SK-N-MC (cell line): ENCODE measurements around the gene DLST.

Experiments used
- DNase-seq: peaks from one replicate; pipeline ENCODE4 v3.0.0-alpha.2; 2011; ENCODE audit warnings: low read depth, low spot score
- H3K27ac ChIP-seq: fragments of 200-600 bp; sonication (generic); 2 replicates; pipeline ENCODE4 v1.5.1; 2016; ENCODE audit warnings: mixed run types
- H3K36me3 ChIP-seq: fragments of 200-600 bp; sonication (generic); 2 replicates; pipeline ENCODE4 v1.6.1; 2017; ENCODE audit warnings: antibody characterized with exemption, low read length, mixed read lengths; ENCODE audit not compliant: insufficient read depth
- H3K4me3 ChIP-seq: fragments of 200-600 bp; sonication (generic); 2 replicates; pipeline ENCODE4 v1.5.1; 2016
- H3K9ac ChIP-seq: fragments of 200-600 bp; sonication (generic); 2 replicates; pipeline ENCODE4 v1.8.0; 2017; ENCODE audit warnings: mixed run types, mixed read lengths; ENCODE audit not compliant: insufficient read length
- H3K9me3 ChIP-seq: fragments of 200-600 bp; sonication (generic); 2 replicates; pipeline ENCODE4 v1.6.1; 2017; ENCODE audit warnings: low read depth, mild to moderate bottlenecking, antibody characterized with exemption, low read length, moderate library complexity, mixed read lengths
- EZH2 ChIP-seq: fragments of 200-600 bp; sonication (generic); IDR thresholded peaks from one replicate; pipeline ENCODE4 v1.6.1; 2017; ENCODE audit warnings: antibody characterized with exemption
- FOXP2 ChIP-seq: optimal IDR thresholded peaks from 2 replicates; pipeline ENCODE3; 2011; ENCODE audit warnings: mild to moderate bottlenecking, moderate library complexity; ENCODE audit not compliant: insufficient read depth; ENCODE audit errors: extremely low read length, control extremely low read depth
- POLR2AphosphoS5 ChIP-seq: IDR thresholded peaks from 2 replicates; pipeline ENCODE4 v1.6.1; 2012; ENCODE audit warnings: mild to moderate bottlenecking, low read depth, low read length, borderline replicate concordance

Gene DLST

DNA sequence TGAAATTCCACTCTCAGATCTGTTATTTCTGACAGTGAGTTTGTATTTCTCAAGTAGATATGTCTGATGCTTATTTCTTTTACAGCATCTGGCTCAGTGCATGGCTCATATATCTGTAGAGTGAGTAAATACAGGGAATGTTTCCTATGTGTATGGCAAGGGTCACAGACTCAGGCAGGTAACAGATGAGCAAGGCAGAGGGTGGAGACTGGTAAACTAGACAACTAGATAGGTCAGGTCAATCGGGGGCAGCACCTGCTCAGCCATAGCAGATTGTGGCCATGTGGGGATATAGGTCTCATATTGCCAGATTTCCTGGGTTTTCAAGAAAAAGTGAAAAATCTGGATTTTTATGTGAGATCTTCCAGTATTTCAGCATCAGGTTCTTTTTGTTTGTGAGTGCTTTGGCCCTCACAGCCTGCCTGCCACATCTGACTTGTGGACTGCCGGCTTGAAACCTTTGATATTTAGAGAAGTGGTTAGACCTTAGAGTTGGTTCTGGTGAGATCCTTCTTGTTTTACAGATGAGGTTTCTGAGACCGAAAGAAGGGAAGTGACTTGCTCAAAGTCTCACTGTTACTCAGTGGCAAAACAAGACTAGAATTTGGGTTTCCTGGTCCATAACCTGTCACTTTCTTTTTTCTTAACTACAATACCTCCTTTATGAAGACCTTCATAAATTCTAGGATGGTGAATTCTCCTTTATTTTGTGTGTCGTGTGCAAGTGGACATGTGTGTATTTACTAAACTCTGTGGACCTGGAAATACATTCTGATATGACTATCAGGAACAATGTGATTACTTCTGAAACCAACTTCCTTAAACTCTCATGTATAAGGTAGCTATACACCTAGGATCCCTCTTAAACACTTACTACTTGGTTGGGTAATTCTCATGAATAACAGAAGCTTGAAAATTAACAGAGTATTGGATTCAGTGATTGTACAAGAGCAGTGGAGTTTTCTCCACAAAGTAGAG, 40.2 kb upstream of the DLST start:
- TF ChIP-seq POLR2AphosphoS5 (no peak), EZH2 (no peak), FOXP2 (no peak)
- Histone ChIP-seq H3K27ac (no peak overlapping the region), H3K9ac (no peak overlapping the region), H3K4me3 (no peak overlapping the region), H3K9me3 (no peaks in the 10 kb centered on the region), H3K36me3 (peaks cover 14% of the 10 kb centered on the region)
- no peak for DNase-seq

DNA sequence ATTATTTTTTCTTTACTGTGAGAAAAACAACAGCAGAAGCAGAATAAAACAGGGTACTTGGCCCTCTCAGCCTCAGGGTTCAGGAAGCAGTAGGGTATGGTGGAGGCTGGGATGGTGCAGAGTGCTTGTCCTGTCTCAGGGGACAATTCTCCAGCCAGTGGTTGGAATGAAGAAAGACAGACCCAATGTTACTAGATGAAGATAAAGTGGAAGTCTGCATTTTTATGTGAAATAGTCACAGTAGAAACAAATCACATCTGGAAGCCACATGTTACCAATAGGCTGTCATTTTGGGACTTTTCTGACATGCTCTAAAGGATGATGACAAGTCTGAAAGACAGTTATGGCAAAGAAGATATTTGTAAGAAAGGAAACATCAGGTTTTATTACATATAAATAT, 38.1 kb upstream of the DLST start:
- TF ChIP-seq POLR2AphosphoS5 (no peak), EZH2 (no peak), FOXP2 (no peak)
- H3K36me3 ChIP-seq = peaks cover 9% of the 10 kb centered on the region
- H3K27ac ChIP-seq = peak overlapping the region; percentile 86
- no peak for DNase-seq
- H3K9me3 ChIP-seq = no peaks in the 10 kb centered on the region
- no peak overlapping the region for H3K9ac ChIP-seq
- H3K4me3 ChIP-seq = peak overlapping the region; percentile 34; the same call in 1 of the 2 replicates

DNA sequence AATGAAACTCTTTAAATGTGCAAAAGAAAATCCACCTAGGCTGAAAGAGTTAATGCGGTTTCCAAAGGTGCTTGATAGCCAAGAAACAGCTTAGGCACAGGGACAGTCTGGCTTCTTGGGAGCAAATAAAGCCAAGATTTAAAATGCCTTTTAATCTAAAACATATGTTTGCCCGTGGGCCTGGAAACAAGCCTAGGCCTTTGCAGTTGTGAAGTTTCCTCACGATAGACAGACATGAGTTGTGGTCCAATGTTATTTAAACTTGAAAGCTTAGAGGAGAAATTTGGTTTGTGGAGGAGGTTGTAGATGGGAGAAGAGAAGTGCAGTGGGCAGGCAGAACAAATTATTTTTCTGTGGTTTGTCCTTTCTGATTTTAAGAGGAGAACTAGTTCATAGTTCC, 35.5 kb upstream of the DLST start:
- Histone ChIP-seq H3K27ac (peak overlapping the region; percentile 83), H3K9ac (no peak overlapping the region), H3K9me3 (no peaks in the 10 kb centered on the region), H3K4me3 (peak overlapping the region; percentile 65), H3K36me3 (no peaks in the 10 kb centered on the region)
- DNase-seq = peak; percentile 87
- TF ChIP-seq POLR2AphosphoS5 (peak; percentile 54; the same call in 1 of the 2 replicates), EZH2 (no peak), FOXP2 (no peak)

GRCh38 chr14:74846968-74847665, 34.6 kb upstream of the DLST start:
- H3K4me3 ChIP-seq = peak overlapping the region; percentile 65; the same call in 1 of the 2 replicates

DNA sequence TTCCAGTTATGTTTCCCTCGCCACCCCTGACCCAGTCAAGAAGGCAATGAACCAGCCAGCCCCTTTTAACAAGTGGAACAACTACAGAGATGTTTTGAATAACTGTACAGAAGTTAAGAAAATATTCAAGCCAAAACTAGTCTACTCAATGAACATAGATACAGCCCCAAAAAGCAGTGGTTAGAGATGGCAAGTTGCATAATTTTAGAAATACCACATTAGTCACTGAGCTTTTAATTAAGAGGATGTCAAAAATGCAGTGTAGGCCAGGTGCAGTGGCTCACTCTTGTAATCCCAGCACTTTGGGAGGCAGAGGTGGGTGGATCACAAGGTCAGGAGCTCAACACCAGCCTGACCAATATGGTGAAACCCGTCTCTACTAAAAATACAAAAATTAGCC, 32.9 kb upstream of the DLST start:
- Histone ChIP-seq H3K27ac (no peak overlapping the region), H3K36me3 (no peaks in the 10 kb centered on the region), H3K9ac (no peak overlapping the region), H3K9me3 (no peaks in the 10 kb centered on the region), H3K4me3 (no peak overlapping the region)
- TF ChIP-seq POLR2AphosphoS5 (no peak), FOXP2 (no peak), EZH2 (no peak)
- DNase-seq = no peak

More at GRCh38 chr14:74846968-74847665, 34.6 kb upstream of the DLST start:
- Histone ChIP-seq H3K36me3 (no peaks in the 10 kb centered on the region), H3K9me3 (no peaks in the 10 kb centered on the region), H3K9ac (no peak overlapping the region), H3K27ac (peak overlapping the region; percentile 83)
- no peak for DNase-seq
- TF ChIP-seq POLR2AphosphoS5 (no peak), FOXP2 (no peak), EZH2 (no peak)

GRCh38 chr14:74852922-74853530, 28.7 kb upstream of the DLST start:
- TF ChIP-seq FOXP2 = no peak
- TF ChIP-seq EZH2 = no peak
- TF ChIP-seq POLR2AphosphoS5 = no peak
- Histone ChIP-seq H3K9ac (peak overlapping the region; percentile 60), H3K4me3 (peak overlapping the region; percentile 57), H3K36me3 (no peaks in the 10 kb centered on the region), H3K9me3 (no peaks in the 10 kb centered on the region), H3K27ac (peak overlapping the region; percentile 91)
- DNase-seq = peak; percentile 50

DNA sequence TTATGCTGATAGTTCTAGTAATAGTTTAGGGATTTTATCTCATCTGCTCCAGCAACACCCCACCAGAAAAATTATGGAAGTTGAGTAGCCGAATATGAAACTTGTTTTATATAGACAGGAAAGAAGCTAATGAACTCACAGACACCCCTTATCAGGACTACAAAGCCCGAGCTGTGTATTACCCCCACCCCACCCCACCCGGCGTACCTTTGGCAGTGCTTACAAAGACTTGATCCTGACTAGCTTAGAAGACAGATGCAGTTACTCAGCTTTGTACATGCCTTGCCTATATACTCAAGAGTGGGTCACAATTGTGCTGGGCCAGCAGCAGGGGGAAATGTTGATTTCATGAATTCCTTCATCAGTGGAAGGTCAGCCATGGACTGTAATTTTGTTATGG, 28.1 kb upstream of the DLST start:
- peak overlapping the region; percentile 60 for H3K9ac ChIP-seq
- no peaks in the 10 kb centered on the region for H3K9me3 ChIP-seq
- H3K4me3 ChIP-seq = peak overlapping the region; percentile 57; the same call in 1 of the 2 replicates
- DNase-seq = no peak
- H3K27ac ChIP-seq = peak overlapping the region; percentile 91
- no peaks in the 10 kb centered on the region for H3K36me3 ChIP-seq
- TF ChIP-seq POLR2AphosphoS5 = no peak
- TF ChIP-seq EZH2 = no peak
- TF ChIP-seq FOXP2 = no peak

DNA sequence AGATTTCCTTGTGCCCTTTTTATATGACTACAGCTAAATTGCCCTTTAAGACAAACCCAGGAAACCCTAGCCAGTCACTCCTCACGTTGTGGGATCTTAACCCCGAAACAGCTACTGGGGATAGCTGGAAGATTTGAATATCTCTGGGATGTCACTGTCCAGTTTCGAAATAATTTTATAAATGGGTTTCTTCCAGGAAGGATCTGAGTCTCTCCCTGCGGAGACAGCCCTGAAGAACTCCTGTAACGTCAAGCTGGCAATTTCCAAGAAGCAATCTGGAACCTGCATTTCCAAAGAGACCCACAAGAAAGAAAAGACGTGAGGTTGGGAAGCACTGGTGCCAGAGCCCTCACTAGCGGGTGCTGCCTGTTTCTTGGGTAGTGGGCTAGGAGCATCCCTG, 26.7 kb upstream of the DLST start:
- TF ChIP-seq FOXP2 (no peak), EZH2 (no peak), POLR2AphosphoS5 (no peak)
- no peak overlapping the region for H3K4me3 ChIP-seq
- H3K27ac ChIP-seq = peak overlapping the region; percentile 33
- no peaks in the 10 kb centered on the region for H3K36me3 ChIP-seq
- H3K9me3 ChIP-seq = no peaks in the 10 kb centered on the region
- no peak overlapping the region for H3K9ac ChIP-seq
- DNase-seq = no peak
